Endometrium (tissue), 2 donors: ENCODE measurements around the gene PXDN.
"Not testable (repeated sequence)": the region's sequence is repeated elsewhere in the genome, so short reads cannot be mapped to it uniquely, and the experiment has no call there.

Experiments
- FAIRE-seq: peaks from 2 replicates; lab custom pipeline; 2012; peaks lifted over from hg19 to GRCh38; lab: Jason Lieb, UNC
- donor health status: control.
- donor health status: control.

PXDN gene

GRCh38 chr2:1627628-1628381 is 116.5 kb downstream of the PXDN start:
- FAIRE-seq = no peak

GRCh38 chr2:1626271-1626681 is 118.0 kb downstream of the PXDN start:
- FAIRE-seq = no peak

GRCh38 chr2:1625281-1626001 is 118.9 kb downstream of the PXDN start:
- no peak for FAIRE-seq

- FAIRE-seq = no peak
These were observed 120.3 kb downstream of the PXDN start for GRCh38 chr2:1623906-1624445.

GRCh38 chr2:1622521-1623200 is 121.7 kb downstream of the PXDN start:
- FAIRE-seq = no peak

GRCh38 chr2:1621976-1622375 is 122.3 kb downstream of the PXDN start:
- not testable (repeated sequence) for FAIRE-seq

- FAIRE-seq = no peak
These were observed 122.8 kb downstream of the PXDN start for GRCh38 chr2:1621501-1621900.

- FAIRE-seq = no peak
These were observed 123.3 kb downstream of the PXDN start for GRCh38 chr2:1621041-1621440.

GRCh38 chr2:1620081-1620480 is 124.2 kb downstream of the PXDN start:
- no peak for FAIRE-seq

- no peak for FAIRE-seq
These were observed 124.8 kb downstream of the PXDN start for GRCh38 chr2:1619556-1619955.

GRCh38 chr2:1618974-1619373 is 125.3 kb downstream of the PXDN start:
- no peak for FAIRE-seq

- FAIRE-seq = no peak
These were observed 125.9 kb downstream of the PXDN start for GRCh38 chr2:1618191-1618961.

GRCh38 chr2:1617425-1618021 is 126.8 kb downstream of the PXDN start:
- FAIRE-seq = no peak

- no peak for FAIRE-seq
These were observed 129.8 kb downstream of the PXDN start for GRCh38 chr2:1614564-1614963.

GRCh38 chr2:1613731-1614354 is 130.5 kb downstream of the PXDN start:
- no peak for FAIRE-seq

GRCh38 chr2:1613078-1613445 is 131.3 kb downstream of the PXDN start:
- FAIRE-seq = no peak

- no peak for FAIRE-seq
These were observed 131.8 kb downstream of the PXDN start for GRCh38 chr2:1612391-1613077.

- FAIRE-seq = no peak
These were observed 132.4 kb downstream of the PXDN start for GRCh38 chr2:1611886-1612285.

- FAIRE-seq = no peak
These were observed 134.2 kb downstream of the PXDN start for GRCh38 chr2:1610096-1610485.

GRCh38 chr2:1609485-1610095 is 134.7 kb downstream of the PXDN start:
- FAIRE-seq = no peak
